Muscle layer of colon (tissue), 2 donors: ENCODE results near the gene FMNL2.

ENCODE experiments used
- H3K27ac ChIP-seq: one replicate; pipeline ENCODE4 v1.7.0; 2013; ENCODE audit warnings: low read depth, mild to moderate bottlenecking, low read length, moderate library complexity
- H3K27me3 ChIP-seq, 2 donors: one replicate each; pipeline ENCODE4 v1.7.0; 2013; ENCODE audit warnings: low read length in 2 of 2, mild to moderate bottlenecking in 2 of 2; ENCODE audit not compliant: insufficient read depth in 2 of 2, control insufficient read depth in 1 of 2
- H3K36me3 ChIP-seq: one replicate; pipeline ENCODE4 v1.7.0; 2013; ENCODE audit warnings: mild to moderate bottlenecking, low read length; ENCODE audit not compliant: insufficient read depth
- H3K4me1 ChIP-seq: one replicate; pipeline ENCODE4 v1.7.0; 2013; ENCODE audit warnings: mild to moderate bottlenecking, low read length; ENCODE audit not compliant: insufficient read depth
- H3K4me3 ChIP-seq, 2 donors: one replicate each; pipeline ENCODE4 v1.7.0; 2013; ENCODE audit warnings: low read length in 2 of 2, low read depth in 1 of 2, mild to moderate bottlenecking in 1 of 2, moderate library complexity in 1 of 2
- H3K9ac ChIP-seq: one replicate; pipeline ENCODE4 v1.7.0; 2013; ENCODE audit warnings: low read length
- H3K9me3 ChIP-seq: one replicate; pipeline ENCODE4 v1.7.0; 2013; ENCODE audit warnings: mild to moderate bottlenecking, low read length
- donor health status: abdominal sarcoma.
- donor health status: Adenocarcinoma of cecum.

The FMNL2 gene

GRCh38 chr2:152444448-152444847 lies 109.5 kb downstream of the FMNL2 start:
- Histone ChIP-seq H3K27me3 (no peaks in the 10 kb centered on the region), H3K4me1 (peaks cover 29% of the 10 kb centered on the region), H3K27ac (no peak overlapping the region), H3K9me3 (no peaks in the 10 kb centered on the region), H3K36me3 (no peaks in the 10 kb centered on the region), H3K9ac (no peak overlapping the region), H3K4me3 (no peak overlapping the region)

GRCh38 chr2:152445375-152445774 lies 110.4 kb downstream of the FMNL2 start:
- H3K4me1 ChIP-seq: peaks cover 29% of the 10 kb centered on the region
- no peaks in the 10 kb centered on the region for H3K27me3 ChIP-seq
- H3K36me3 ChIP-seq: no peaks in the 10 kb centered on the region
- H3K9ac ChIP-seq: no peak overlapping the region
- H3K9me3 ChIP-seq: no peaks in the 10 kb centered on the region
- H3K27ac ChIP-seq: no peak overlapping the region
- H3K4me3 ChIP-seq: no peak overlapping the region

DNA sequence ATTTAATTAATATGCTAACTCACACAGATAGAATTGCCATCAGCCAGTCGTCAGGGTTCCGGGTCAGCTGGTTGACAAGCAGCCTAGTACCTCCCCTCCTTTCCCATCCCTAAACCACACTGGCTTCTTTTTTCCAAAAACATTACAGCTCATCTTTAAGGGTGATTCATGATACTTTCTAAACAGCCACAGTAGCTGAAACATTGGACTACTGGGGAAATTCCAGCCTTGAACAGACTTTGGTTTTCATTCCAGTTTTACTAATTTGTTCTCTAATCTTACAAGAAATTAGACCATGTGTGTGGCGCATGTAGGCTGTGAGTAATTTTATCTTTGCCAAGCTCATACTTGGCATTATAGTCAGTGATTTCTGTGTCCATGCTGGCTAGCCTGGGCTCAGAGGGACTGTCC lies 110.8 kb downstream of the FMNL2 start:
- Histone ChIP-seq H3K4me3 (no peak overlapping the region), H3K4me1 (peaks cover 29% of the 10 kb centered on the region), H3K9ac (no peak overlapping the region), H3K27me3 (no peaks in the 10 kb centered on the region), H3K36me3 (no peaks in the 10 kb centered on the region), H3K27ac (no peak overlapping the region), H3K9me3 (no peaks in the 10 kb centered on the region)

GRCh38 chr2:152446213-152446612 lies 111.2 kb downstream of the FMNL2 start:
- H3K27ac ChIP-seq: no peak overlapping the region

GRCh38 chr2:152447897-152448296 lies 112.9 kb downstream of the FMNL2 start:
- Histone ChIP-seq H3K36me3 (no peaks in the 10 kb centered on the region), H3K4me3 (no peak overlapping the region), H3K27ac (no peak overlapping the region), H3K9me3 (no peaks in the 10 kb centered on the region), H3K4me1 (peaks cover 29% of the 10 kb centered on the region), H3K27me3 (no peaks in the 10 kb centered on the region), H3K9ac (no peak overlapping the region)

More at GRCh38 chr2:152446213-152446612, 111.2 kb downstream of the FMNL2 start:
- H3K9ac ChIP-seq: no peak overlapping the region
- H3K4me3 ChIP-seq: no peak overlapping the region
- no peaks in the 10 kb centered on the region for H3K36me3 ChIP-seq
- H3K27me3 ChIP-seq: no peaks in the 10 kb centered on the region
- H3K4me1 ChIP-seq: peaks cover 29% of the 10 kb centered on the region
- no peaks in the 10 kb centered on the region for H3K9me3 ChIP-seq

DNA sequence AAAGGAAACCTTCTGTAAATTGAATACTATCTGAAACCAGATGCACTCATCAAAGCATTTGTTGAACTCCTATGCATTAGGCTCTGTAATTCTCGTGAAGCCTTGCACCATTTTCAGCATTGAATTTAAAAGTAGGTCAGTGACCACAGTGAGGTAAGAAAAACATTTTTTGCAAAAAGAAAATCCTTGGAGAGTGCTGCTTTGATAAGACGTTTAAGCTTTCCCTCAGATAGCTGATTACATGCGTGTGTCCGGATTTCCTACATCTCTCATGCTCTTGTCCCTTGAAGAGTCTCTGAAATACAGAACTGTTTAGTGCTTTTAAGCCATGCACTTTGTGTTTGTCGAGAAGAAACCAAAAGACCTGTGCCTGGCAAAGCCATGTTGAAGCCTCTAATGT lies 113.6 kb downstream of the FMNL2 start:
- H3K27me3 ChIP-seq: no peaks in the 10 kb centered on the region
- H3K9me3 ChIP-seq: no peaks in the 10 kb centered on the region
- H3K36me3 ChIP-seq: no peaks in the 10 kb centered on the region
- no peak overlapping the region for H3K27ac ChIP-seq
- H3K9ac ChIP-seq: no peak overlapping the region
- no peak overlapping the region for H3K4me3 ChIP-seq
- peaks cover 24% of the 10 kb centered on the region for H3K4me1 ChIP-seq

DNA sequence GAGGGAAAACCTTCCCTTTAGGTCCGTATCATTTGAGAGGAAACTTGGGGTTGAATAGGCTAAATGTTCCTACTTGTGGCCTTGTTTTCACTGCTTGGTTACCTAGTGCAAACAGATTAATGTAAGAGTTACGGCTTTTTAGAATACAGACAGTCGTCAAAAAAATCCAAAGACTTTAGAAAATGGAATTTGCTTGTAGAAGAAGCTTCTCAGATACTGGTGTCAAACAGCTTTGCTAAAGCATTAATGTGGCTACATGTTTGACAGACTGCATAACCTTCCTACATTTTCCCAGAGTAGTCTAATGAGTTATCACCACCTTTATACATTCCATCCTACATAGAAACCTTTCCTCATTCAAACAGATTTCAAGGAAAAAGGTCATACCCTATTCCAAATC lies 114.6 kb downstream of the FMNL2 start:
- H3K9ac ChIP-seq: no peak overlapping the region
- H3K4me1 ChIP-seq: peaks cover 16% of the 10 kb centered on the region
- no peaks in the 10 kb centered on the region for H3K36me3 ChIP-seq
- H3K9me3 ChIP-seq: no peaks in the 10 kb centered on the region
- no peak overlapping the region for H3K4me3 ChIP-seq
- no peak overlapping the region for H3K27ac ChIP-seq
- H3K27me3 ChIP-seq: no peaks in the 10 kb centered on the region

GRCh38 chr2:152450176-152450575 lies 115.2 kb downstream of the FMNL2 start:
- H3K4me1 ChIP-seq: peaks cover 12% of the 10 kb centered on the region
- H3K9ac ChIP-seq: no peak overlapping the region

GRCh38 chr2:152452256-152452973 lies 117.4 kb downstream of the FMNL2 start:
- peaks cover 3% of the 10 kb centered on the region for H3K4me1 ChIP-seq

More at GRCh38 chr2:152450176-152450575, 115.2 kb downstream of the FMNL2 start:
- Histone ChIP-seq H3K36me3 (no peaks in the 10 kb centered on the region), H3K27ac (no peak overlapping the region), H3K9me3 (no peaks in the 10 kb centered on the region), H3K27me3 (no peaks in the 10 kb centered on the region), H3K4me3 (no peak overlapping the region)

DNA sequence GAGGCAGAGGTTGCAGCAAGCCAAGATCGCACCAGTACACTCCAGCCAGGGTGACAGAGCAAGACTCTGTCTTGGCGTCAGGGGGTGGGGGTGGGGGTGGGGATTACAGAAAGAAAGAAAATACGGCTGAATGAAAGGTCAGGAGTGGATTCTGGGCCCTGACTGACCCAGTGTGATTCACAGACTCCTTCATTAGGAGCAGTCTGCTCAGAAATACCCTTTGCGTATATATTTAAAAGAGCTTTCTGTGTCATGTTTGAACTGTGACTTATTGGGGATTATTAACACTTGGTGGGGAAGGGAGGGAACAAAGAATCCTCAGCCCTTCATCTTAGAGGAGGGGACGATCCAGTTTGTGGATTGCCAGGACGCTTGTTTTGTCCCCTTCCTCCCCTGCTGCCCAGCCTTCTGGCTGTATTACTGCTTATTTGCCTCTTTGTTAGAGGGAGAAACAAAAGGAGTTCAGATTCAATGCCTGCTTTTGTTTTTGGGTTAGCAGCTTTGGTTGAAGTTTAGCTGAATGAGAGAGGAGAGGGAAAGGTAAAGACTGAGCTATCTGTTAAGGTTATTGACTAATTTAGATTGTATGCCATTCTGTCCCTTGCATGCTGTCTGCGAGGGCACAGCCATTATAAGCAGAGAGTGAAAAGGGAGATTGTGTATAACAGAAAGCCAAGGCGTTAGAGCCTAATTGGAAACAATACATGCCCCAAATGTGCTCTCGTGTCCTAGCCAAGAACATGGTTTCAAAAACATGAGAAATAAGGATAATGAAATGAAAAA lies 118.3 kb downstream of the FMNL2 start:
- no peaks in the 10 kb centered on the region for H3K27me3 ChIP-seq
- H3K4me3 ChIP-seq: no peak overlapping the region
- H3K9me3 ChIP-seq: no peaks in the 10 kb centered on the region
- no peak overlapping the region for H3K9ac ChIP-seq
- H3K36me3 ChIP-seq: no peaks in the 10 kb centered on the region
- peaks cover 3% of the 10 kb centered on the region for H3K4me1 ChIP-seq
- no peak overlapping the region for H3K27ac ChIP-seq

More at GRCh38 chr2:152452256-152452973, 117.4 kb downstream of the FMNL2 start:
- Histone ChIP-seq H3K9me3 (no peaks in the 10 kb centered on the region), H3K9ac (no peak overlapping the region), H3K27ac (no peak overlapping the region), H3K27me3 (no peaks in the 10 kb centered on the region), H3K36me3 (no peaks in the 10 kb centered on the region), H3K4me3 (no peak overlapping the region)

DNA sequence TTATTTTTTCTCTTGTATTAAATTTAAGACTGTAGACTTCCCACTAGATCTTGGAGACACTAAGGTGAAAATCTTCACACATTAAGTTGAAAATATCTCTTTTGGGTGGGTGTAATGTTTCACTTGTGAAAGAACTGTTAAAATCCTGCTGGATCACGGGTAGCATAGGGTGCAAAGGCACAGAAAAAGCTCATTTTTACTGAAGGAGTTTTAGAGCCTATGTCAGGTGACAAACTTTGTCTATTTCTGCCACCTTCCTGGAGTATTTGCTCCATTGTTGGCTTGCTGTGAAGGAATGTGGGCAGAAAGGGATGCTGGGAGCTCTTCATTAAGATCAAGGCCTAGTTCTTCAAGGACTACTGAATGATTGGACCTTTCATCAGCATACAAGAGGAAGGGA lies 119.4 kb downstream of the FMNL2 start:
- H3K27ac ChIP-seq: no peak overlapping the region
- no peaks in the 10 kb centered on the region for H3K27me3 ChIP-seq
- H3K36me3 ChIP-seq: no peaks in the 10 kb centered on the region
- H3K4me3 ChIP-seq: no peak overlapping the region
- H3K9ac ChIP-seq: no peak overlapping the region
- H3K4me1 ChIP-seq: peaks cover 3% of the 10 kb centered on the region
- H3K9me3 ChIP-seq: no peaks in the 10 kb centered on the region
